HEK293 (cell line): ENCODE measurements around the gene ZNF726.
"Not testable (repeated sequence)": the region's sequence is repeated elsewhere in the genome, so short reads cannot be mapped to it uniquely, and the experiment has no call there.

Experiments
- CTCF ChIA-PET: fragments of 350-600 bp; formaldehyde crosslinking; extraction: SDS; loops from one replicate; lab custom pipeline; 2021; ENCODE audit warnings: antibody characterized with exemption; lab: Yijun Ruan, JAX
- POLR2A ChIA-PET: fragments of 300-600 bp; formaldehyde crosslinking; extraction: SDS; loops from one replicate; lab custom pipeline; 2020; ENCODE audit warnings: antibody characterized with exemption, inconsistent platforms; lab: Yijun Ruan, JAX
- H3K27ac ChIP-seq: fragments of 200-500 bp; sonication (Bioruptor generic); 2 replicates; pipeline ENCODE4 v1.5.1; 2014; ENCODE audit warnings: low read depth, low read length, control low read depth, inconsistent platforms; ENCODE audit errors: extremely low read depth
- H3K36me3 ChIP-seq, 2 experiments: fragments of 200-500 bp in 1 of 2; sonication (Bioruptor generic) in 1 of 2; 1 replicate in 1 of 2; 2 replicates in 1 of 2; pipeline ENCODE4 v1.5.1; 2014 to 2017; ENCODE audit warnings: inconsistent platforms in 2 of 2, low read length in 2 of 2; ENCODE audit not compliant: control insufficient read depth in 2 of 2, insufficient read depth in 1 of 2
- H3K4me1 ChIP-seq: fragments of 200-500 bp; sonication (Bioruptor generic); 2 replicates; pipeline ENCODE4 v1.5.1; 2014; ENCODE audit warnings: mild to moderate bottlenecking, low read length, inconsistent platforms; ENCODE audit not compliant: control insufficient read depth, insufficient read depth
- H3K4me3 ChIP-seq: 2 replicates; pipeline ENCODE4 v1.5.1; 2011; ENCODE audit warnings: low read depth, mild to moderate bottlenecking, control low read depth, low read length, moderate library complexity
- H3K9me3 ChIP-seq: fragments of 200-500 bp; sonication (Bioruptor generic); 2 replicates; pipeline ENCODE4 v1.5.1; 2014; ENCODE audit warnings: low read depth, low read length, inconsistent platforms; ENCODE audit not compliant: control insufficient read depth, insufficient read depth
- GFI1B ChIP-seq: fragments of 450-650 bp; formaldehyde crosslinking; IDR thresholded peaks from 2 replicates; pipeline ENCODE4 v1.5.1; 2016; ENCODE audit warnings: missing biosample characterization, missing genetic modification characterization
- KLF9 ChIP-seq: fragments of 450-650 bp; formaldehyde crosslinking; IDR thresholded peaks from 2 replicates; pipeline ENCODE4 v1.5.1; 2016; ENCODE audit warnings: missing biosample characterization, missing genetic modification characterization, low read depth
- RBAK ChIP-seq: fragments of 450-650 bp; formaldehyde crosslinking; IDR thresholded peaks from 2 replicates; pipeline ENCODE4 v1.5.1; 2016; ENCODE audit warnings: missing biosample characterization, missing genetic modification characterization
- YY2 ChIP-seq: fragments of 450-650 bp; formaldehyde crosslinking; IDR thresholded peaks from 2 replicates; pipeline ENCODE4 v1.5.1; 2016; ENCODE audit warnings: missing biosample characterization, missing genetic modification characterization
- ZNF114 ChIP-seq: fragments of 450-650 bp; formaldehyde crosslinking; IDR thresholded peaks from 2 replicates; pipeline ENCODE4 v1.5.0; 2017; ENCODE audit warnings: missing biosample characterization, missing genetic modification characterization
- ZNF132 ChIP-seq: fragments of 450-650 bp; formaldehyde crosslinking; IDR thresholded peaks from 2 replicates; pipeline ENCODE4 v1.5.1; 2017; ENCODE audit warnings: missing biosample characterization, missing genetic modification characterization, borderline replicate concordance
- ZNF138 ChIP-seq: fragments of 450-650 bp; formaldehyde crosslinking; IDR thresholded peaks from 2 replicates; pipeline ENCODE4 v1.5.1; 2016; ENCODE audit warnings: missing biosample characterization, missing genetic modification characterization, borderline replicate concordance
- ZNF169 ChIP-seq: fragments of 450-650 bp; formaldehyde crosslinking; IDR thresholded peaks from 2 replicates; pipeline ENCODE4 v1.5.1; 2016; ENCODE audit warnings: missing biosample characterization, missing genetic modification characterization
- ZNF184 ChIP-seq: fragments of 450-650 bp; IDR thresholded peaks from 2 replicates; pipeline ENCODE4 v1.5.1; 2018; ENCODE audit warnings: missing biosample characterization, mild to moderate bottlenecking, missing genetic modification characterization
- ZNF24 ChIP-seq: fragments of 450-650 bp; formaldehyde crosslinking; IDR thresholded peaks from 2 replicates; pipeline ENCODE4 v1.5.1; 2016; ENCODE audit warnings: missing biosample characterization, missing genetic modification characterization
- ZNF248 ChIP-seq: fragments of 450-650 bp; formaldehyde crosslinking; IDR thresholded peaks from 2 replicates; pipeline ENCODE4 v1.5.1; 2017; ENCODE audit warnings: missing biosample characterization, missing genetic modification characterization
- ZNF341 ChIP-seq: fragments of 450-650 bp; formaldehyde crosslinking; IDR thresholded peaks from 2 replicates; pipeline ENCODE4; 2016; ENCODE audit warnings: low read depth, missing biosample characterization, missing genetic modification characterization
- ZNF37A ChIP-seq: fragments of 450-650 bp; IDR thresholded peaks from 2 replicates; pipeline ENCODE4 v1.5.1; 2018; ENCODE audit warnings: missing biosample characterization, missing genetic modification characterization
- ZNF416 ChIP-seq: fragments of 450-650 bp; formaldehyde crosslinking; IDR thresholded peaks from 2 replicates; pipeline ENCODE4 v1.5.1; 2016; ENCODE audit warnings: missing biosample characterization, missing genetic modification characterization
- ZNF510 ChIP-seq: fragments of 450-650 bp; formaldehyde crosslinking; IDR thresholded peaks from 2 replicates; pipeline ENCODE4 v1.5.1; 2018; ENCODE audit warnings: mild to moderate bottlenecking, missing genetic modification characterization, missing biosample characterization; ENCODE audit not compliant: insufficient replicate concordance
- ZNF514 ChIP-seq: fragments of 450-650 bp; formaldehyde crosslinking; IDR thresholded peaks from 2 replicates; pipeline ENCODE4 v1.5.1; 2016; ENCODE audit warnings: missing biosample characterization, missing genetic modification characterization
- ZNF600 ChIP-seq: fragments of 450-650 bp; formaldehyde crosslinking; IDR thresholded peaks from 2 replicates; pipeline ENCODE4 v1.5.1; 2016; ENCODE audit warnings: missing biosample characterization, missing genetic modification characterization
- TF ChIP-seq, protein P1 (sequence below): fragments of 450-650 bp; formaldehyde crosslinking; IDR thresholded peaks from 2 replicates; pipeline ENCODE4 v1.5.1; 2016; ENCODE audit warnings: missing biosample characterization, missing genetic modification characterization
- TF ChIP-seq, protein P2 (sequence below): fragments of 450-650 bp; formaldehyde crosslinking; IDR thresholded peaks from 2 replicates; pipeline ENCODE4 v1.5.1; 2017; ENCODE audit warnings: missing biosample characterization, missing genetic modification characterization
- TF ChIP-seq, protein P3 (sequence below): fragments of 450-650 bp; formaldehyde crosslinking; IDR thresholded peaks from 2 replicates; pipeline ENCODE4 v1.5.0; 2017; ENCODE audit warnings: missing biosample characterization, missing genetic modification characterization, borderline replicate concordance

Gene ZNF726

DNA sequence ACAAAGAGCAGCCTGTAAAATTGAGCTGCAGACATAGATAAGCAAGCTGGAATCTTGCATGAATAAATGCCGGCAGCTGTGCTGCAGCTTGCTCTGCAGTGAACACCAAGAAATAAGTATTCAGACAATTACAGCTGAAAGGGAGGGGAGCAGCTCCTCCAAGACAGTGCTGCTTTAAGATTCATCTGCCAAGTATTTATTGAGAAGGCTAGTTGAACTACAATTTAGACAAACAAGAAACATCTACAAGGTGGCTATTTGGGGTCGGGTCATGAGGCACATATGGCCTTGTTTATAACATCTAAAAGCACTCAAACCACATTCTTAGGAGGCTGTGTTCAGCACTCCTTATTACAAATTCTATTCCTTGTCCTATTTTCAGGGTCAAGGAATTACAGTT lies 34.9 kb downstream of the ZNF726 start (continued):
- no peak for TF ChIP-seq RBAK
- no peak for TF ChIP-seq KLF9 (tag by site-specific recombination)
- TF ChIP-seq, protein P1, sequence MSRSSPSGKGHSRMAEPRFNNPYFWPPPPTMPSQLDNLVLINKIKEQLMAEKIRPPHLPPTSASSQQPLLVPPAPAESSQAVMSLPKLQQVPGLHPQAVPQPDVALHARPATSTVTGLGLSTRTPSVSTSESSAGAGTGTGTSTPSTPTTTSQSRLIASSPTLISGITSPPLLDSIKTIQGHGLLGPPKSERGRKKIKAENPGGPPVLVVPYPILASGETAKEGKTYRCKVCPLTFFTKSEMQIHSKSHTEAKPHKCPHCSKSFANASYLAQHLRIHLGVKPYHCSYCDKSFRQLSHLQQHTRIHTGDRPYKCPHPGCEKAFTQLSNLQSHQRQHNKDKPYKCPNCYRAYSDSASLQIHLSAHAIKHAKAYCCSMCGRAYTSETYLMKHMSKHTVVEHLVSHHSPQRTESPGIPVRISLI (tag by site-specific recombination) = no peak
- TF ChIP-seq, protein P2, sequence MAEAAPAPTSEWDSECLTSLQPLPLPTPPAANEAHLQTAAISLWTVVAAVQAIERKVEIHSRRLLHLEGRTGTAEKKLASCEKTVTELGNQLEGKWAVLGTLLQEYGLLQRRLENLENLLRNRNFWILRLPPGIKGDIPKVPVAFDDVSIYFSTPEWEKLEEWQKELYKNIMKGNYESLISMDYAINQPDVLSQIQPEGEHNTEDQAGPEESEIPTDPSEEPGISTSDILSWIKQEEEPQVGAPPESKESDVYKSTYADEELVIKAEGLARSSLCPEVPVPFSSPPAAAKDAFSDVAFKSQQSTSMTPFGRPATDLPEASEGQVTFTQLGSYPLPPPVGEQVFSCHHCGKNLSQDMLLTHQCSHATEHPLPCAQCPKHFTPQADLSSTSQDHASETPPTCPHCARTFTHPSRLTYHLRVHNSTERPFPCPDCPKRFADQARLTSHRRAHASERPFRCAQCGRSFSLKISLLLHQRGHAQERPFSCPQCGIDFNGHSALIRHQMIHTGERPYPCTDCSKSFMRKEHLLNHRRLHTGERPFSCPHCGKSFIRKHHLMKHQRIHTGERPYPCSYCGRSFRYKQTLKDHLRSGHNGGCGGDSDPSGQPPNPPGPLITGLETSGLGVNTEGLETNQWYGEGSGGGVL = no peak

DNA sequence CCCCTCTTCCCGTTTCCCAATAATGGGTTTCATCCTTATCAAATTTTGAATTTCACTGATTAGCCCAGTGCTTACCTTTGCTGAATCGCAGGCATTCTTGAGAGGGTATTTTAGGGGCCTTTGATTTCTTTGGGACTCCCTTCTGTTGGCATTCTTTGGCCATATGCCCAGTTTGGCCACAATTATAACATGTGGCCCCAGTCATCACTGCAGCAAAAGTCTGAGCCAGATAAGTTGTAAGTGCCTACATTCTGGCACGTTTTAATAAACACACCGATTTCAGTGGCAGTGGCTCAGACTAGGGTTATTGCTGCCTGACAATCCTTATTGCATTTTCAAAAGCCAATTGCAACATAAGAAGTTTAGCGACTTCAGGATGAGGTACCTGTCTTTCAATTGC lies 41.4 kb downstream of the ZNF726 start:
- Histone ChIP-seq H3K4me3 (no peak overlapping the region), H3K27ac (no peak overlapping the region), H3K4me1 (no peaks in the 10 kb centered on the region), H3K36me3 (no peaks in the 10 kb centered on the region), H3K9me3 (no peaks in the 10 kb centered on the region)
- CTCF ChIA-PET = interaction anchor here (0.6 kb wide), 1 partner anchor 38 kb away, joined by 3 read pairs; no protein-coding TSS in a partner anchor
- POLR2A ChIA-PET = no interaction called here
- no peak for TF ChIP-seq ZNF114
- TF ChIP-seq ZNF132 (tag by site-specific recombination) = no peak
- TF ChIP-seq ZNF138 (tag by site-specific recombination) = no peak
- TF ChIP-seq ZNF37A = no peak
- TF ChIP-seq ZNF416 (tag by site-specific recombination) = no peak
- no peak for TF ChIP-seq GFI1B (tag by site-specific recombination)
- TF ChIP-seq ZNF248 (tag by site-specific recombination) = no peak
- no peak for TF ChIP-seq ZNF514
- TF ChIP-seq YY2 = no peak
- TF ChIP-seq, protein P2 = no peak
- TF ChIP-seq, protein P3, sequence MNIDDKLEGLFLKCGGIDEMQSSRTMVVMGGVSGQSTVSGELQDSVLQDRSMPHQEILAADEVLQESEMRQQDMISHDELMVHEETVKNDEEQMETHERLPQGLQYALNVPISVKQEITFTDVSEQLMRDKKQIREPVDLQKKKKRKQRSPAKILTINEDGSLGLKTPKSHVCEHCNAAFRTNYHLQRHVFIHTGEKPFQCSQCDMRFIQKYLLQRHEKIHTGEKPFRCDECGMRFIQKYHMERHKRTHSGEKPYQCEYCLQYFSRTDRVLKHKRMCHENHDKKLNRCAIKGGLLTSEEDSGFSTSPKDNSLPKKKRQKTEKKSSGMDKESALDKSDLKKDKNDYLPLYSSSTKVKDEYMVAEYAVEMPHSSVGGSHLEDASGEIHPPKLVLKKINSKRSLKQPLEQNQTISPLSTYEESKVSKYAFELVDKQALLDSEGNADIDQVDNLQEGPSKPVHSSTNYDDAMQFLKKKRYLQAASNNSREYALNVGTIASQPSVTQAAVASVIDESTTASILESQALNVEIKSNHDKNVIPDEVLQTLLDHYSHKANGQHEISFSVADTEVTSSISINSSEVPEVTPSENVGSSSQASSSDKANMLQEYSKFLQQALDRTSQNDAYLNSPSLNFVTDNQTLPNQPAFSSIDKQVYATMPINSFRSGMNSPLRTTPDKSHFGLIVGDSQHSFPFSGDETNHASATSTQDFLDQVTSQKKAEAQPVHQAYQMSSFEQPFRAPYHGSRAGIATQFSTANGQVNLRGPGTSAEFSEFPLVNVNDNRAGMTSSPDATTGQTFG = no peak
- no peak for TF ChIP-seq RBAK
- no peak for TF ChIP-seq ZNF341 (tag by site-specific recombination)
- TF ChIP-seq ZNF510 (tag by site-specific recombination) = no peak
- no peak for TF ChIP-seq ZNF169 (tag by site-specific recombination)

DNA sequence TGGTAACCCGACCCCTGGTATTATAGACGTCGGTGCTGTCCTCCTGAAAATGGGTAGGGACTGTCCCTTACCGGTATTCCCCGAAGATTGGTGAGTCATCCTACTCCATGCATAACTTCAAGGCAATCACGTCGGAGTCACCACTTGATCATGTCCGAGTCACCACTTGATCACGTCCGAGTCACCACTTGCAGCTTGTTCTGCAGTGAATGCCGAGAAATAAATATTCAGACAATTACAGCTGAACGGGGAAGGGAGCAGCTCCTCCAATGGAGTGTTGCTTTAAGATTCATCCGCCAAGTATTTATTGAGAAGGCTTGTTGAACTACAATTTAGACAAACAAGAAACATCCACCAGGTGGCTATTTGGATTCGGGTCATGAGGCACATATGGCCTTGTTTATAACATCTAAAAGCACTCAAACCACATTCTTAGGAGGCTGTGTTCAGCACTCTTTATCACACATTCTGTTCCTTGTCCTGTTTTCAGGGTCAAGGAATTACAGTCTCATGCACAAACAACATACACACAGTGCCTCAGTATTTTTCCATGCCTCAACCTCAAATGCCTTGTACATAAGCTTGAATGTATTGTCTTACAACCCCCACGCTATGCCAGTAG lies 43.1 kb downstream of the ZNF726 start:
- TF ChIP-seq ZNF600 (tag by site-specific recombination) (peak; percentile 14; the same call in 1 of the 2 replicates), ZNF184 (tag by site-specific recombination) (0 out of 2 replicates have a peak, but pooled peaks have one; percentile 49), ZNF24 (no peak)
- POLR2A ChIA-PET = no interaction called here
- H3K27ac ChIP-seq = no peak overlapping the region
- H3K36me3 ChIP-seq = no peaks in the 10 kb centered on the region
- H3K4me1 ChIP-seq = no peaks in the 10 kb centered on the region
- CTCF ChIA-PET = interaction anchor here (1.2 kb wide), 1 partner anchor 48 kb away, joined by 5 read pairs; no protein-coding TSS in a partner anchor
- H3K9me3 ChIP-seq = no peaks in the 10 kb centered on the region
- H3K4me3 ChIP-seq = no peak overlapping the region

DNA sequence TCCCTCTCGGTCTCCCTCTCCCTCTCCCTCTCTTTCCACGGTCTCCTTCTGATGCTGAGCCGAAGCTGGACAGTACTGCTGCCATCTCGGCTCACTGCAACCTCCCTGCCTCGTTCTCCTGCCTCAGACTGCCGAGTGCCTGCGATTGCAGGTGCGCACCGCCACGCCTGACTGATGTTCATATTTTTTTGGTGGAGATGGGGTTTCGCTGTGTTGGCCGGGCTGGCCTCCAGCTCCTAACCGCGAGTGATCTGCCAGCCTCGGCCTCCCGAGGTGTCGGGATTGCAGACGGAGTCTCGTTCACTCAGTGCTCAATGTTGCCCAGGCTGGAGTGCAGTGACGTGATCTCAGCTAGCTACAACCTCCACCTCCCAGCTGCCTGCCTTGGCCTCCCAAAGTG lies 48.7 kb downstream of the ZNF726 start:
- H3K4me1 ChIP-seq, H3K4me3 ChIP-seq, H3K9me3 ChIP-seq, POLR2A ChIA-PET, H3K27ac ChIP-seq, CTCF ChIA-PET, H3K36me3 ChIP-seq: not testable (repeated sequence)

DNA sequence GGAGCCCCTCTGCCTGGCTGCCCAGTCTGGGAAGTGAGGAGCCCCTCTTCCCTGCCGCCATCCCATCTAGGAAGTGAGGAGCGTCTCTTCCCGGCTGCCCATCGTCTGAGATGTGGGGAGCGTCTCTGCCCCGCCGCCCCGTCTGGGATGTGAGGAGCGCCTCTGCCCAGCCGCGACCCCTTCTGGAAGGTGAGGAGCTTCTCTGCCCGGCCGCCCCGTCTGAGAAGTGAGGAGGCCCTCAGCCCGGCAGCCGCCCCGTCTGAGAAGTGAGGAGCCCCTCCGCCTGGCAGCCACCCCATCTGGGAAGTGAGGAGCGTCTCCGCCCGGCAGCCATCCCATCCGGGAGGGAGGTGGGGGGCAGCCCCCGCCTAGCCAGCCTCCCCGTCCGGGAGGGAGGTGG lies 49.2 kb downstream of the ZNF726 start:
- CTCF ChIA-PET, H3K36me3 ChIP-seq, H3K4me3 ChIP-seq, H3K4me1 ChIP-seq, H3K27ac ChIP-seq, POLR2A ChIA-PET, H3K9me3 ChIP-seq: not testable (repeated sequence)
